Chondrocyte (in vitro differentiated cells): ENCODE measurements around the gene MGAM2. TPM values are rescaled to one million over a fixed set of nuclear protein-coding genes. Genes with fewer than 3 reads are reported as not detected.

Source experiments
- DNase-seq: peaks from one replicate; pipeline ENCODE4 v3.0.0; 2021; ENCODE audit warnings: mixed read lengths, low spot score
- H3K27ac Mint-ChIP-seq: one replicate; pipeline ENCODE4 v1.8.0; 2021; ENCODE audit warnings: mild to moderate bottlenecking, moderate library complexity, mixed read lengths; ENCODE audit not compliant: unreplicated experiment
- H3K27me3 Mint-ChIP-seq: 2 replicates; pipeline ENCODE4 v1.8.0; 2021; ENCODE audit warnings: low read depth, mixed read lengths
- H3K36me3 Mint-ChIP-seq: 2 replicates; pipeline ENCODE4 v1.8.0; 2021; ENCODE audit warnings: low read depth, mixed read lengths
- H3K4me1 Mint-ChIP-seq: 2 replicates; pipeline ENCODE4 v1.8.0; 2021; ENCODE audit warnings: low read depth, mild to moderate bottlenecking, mixed read lengths
- H3K4me3 Mint-ChIP-seq: one replicate; pipeline ENCODE4 v1.8.0; 2021; ENCODE audit warnings: mild to moderate bottlenecking, moderate library complexity, mixed read lengths; ENCODE audit not compliant: unreplicated experiment
- H3K9me3 Mint-ChIP-seq: 2 replicates; pipeline ENCODE4 v1.8.0; 2021; ENCODE audit warnings: low read depth, mixed read lengths
- CTCF ChIP-seq: fragments of 200-600 bp; sonication (generic); IDR thresholded peaks from 2 replicates; pipeline ENCODE4 v1.5.0; 2021; ENCODE audit warnings: antibody characterized with exemption, mild to moderate bottlenecking, moderate library complexity
- total RNA-seq: library from RNA; stranded (reverse); gene quantifications from 3 replicates; pipeline ENCODE4 v1.2.1, GENCODE V29; 2021

Gene MGAM2
- total RNA-seq, 1 donor from 2014 or later = not detected

GRCh38 chr7:142133731-142134148 lies 22.2 kb downstream of the MGAM2 start:
- Mint-ChIP-seq H3K27ac (no peak overlapping the region), H3K4me3 (no peak overlapping the region)

GRCh38 chr7:142134909-142135308 lies 23.4 kb downstream of the MGAM2 start:
- Mint-ChIP-seq H3K27me3 (no peaks in the 10 kb centered on the region), H3K4me3 (no peak overlapping the region), H3K4me1 (peaks cover 12% of the 10 kb centered on the region), H3K27ac (no peak overlapping the region), H3K9me3 (no peaks in the 10 kb centered on the region), H3K36me3 (no peaks in the 10 kb centered on the region)
- DNase-seq = no peak
- TF ChIP-seq CTCF = no peak

More at GRCh38 chr7:142133731-142134148, 22.2 kb downstream of the MGAM2 start:
- no peaks in the 10 kb centered on the region for H3K9me3 Mint-ChIP-seq
- no peaks in the 10 kb centered on the region for H3K27me3 Mint-ChIP-seq
- no peak for TF ChIP-seq CTCF
- H3K36me3 Mint-ChIP-seq = no peaks in the 10 kb centered on the region
- peaks cover 12% of the 10 kb centered on the region for H3K4me1 Mint-ChIP-seq
- DNase-seq = no peak

DNA sequence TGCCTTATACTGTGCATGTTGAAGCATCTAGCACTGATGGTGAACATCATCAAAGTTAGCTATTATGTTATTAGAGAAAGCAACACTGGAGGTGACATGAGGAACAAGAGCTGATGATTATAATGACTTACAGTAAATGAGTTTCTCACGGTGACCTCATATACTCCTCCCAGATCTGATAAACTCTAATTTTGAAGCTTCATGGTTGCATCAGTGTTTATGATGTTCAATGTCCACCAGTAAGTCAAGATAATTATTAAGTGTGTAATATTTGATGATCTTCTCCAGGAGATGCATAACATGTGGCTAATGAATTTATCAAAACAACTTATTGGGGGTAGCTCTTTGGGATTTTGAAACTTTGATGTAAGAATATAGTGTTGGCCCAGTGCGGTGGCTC lies 27.5 kb downstream of the MGAM2 start:
- Mint-ChIP-seq H3K4me3 (no peak overlapping the region), H3K36me3 (no peaks in the 10 kb centered on the region), H3K27ac (no peak overlapping the region), H3K9me3 (no peaks in the 10 kb centered on the region), H3K27me3 (peaks cover 4% of the 10 kb centered on the region), H3K4me1 (no peaks in the 10 kb centered on the region)
- DNase-seq = no peak
- no peak for TF ChIP-seq CTCF

GRCh38 chr7:142139597-142140400 lies 28.3 kb downstream of the MGAM2 start:
- Mint-ChIP-seq H3K4me1 (no peaks in the 10 kb centered on the region), H3K27me3 (peaks cover 4% of the 10 kb centered on the region), H3K27ac (no peak overlapping the region), H3K4me3 (no peak overlapping the region), H3K9me3 (no peaks in the 10 kb centered on the region), H3K36me3 (no peaks in the 10 kb centered on the region)
- no peak for DNase-seq
- no peak for TF ChIP-seq CTCF

DNA sequence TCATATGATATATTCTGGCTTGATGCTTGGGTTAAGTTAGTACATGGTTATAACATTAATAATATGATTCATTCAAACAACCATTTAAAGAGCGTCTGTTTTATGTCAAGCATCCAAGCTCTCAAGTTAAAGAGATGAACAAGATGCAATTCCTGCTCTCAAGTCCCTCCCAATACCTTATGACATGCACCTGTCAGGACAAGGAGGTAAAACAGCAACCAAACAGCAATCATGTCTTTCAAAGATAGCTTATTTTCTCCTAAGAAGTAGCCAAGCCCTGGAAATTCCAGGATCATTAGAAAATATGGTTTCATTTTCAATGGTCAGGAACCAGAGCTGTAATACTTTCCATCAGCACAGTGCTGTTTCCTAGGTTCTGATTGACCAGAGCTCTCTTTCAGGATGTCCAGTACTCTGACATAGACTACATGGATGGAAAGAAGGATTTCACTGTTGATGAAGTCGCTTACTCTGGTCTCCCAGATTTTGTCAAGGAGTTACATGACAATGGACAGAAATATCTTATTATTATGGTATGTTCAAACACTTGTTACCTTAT lies 29.0 kb downstream of the MGAM2 start:
- Mint-ChIP-seq H3K27ac (no peak overlapping the region), H3K27me3 (peaks cover 11% of the 10 kb centered on the region), H3K36me3 (no peaks in the 10 kb centered on the region), H3K4me1 (no peaks in the 10 kb centered on the region), H3K4me3 (no peak overlapping the region), H3K9me3 (no peaks in the 10 kb centered on the region)
- no peak for TF ChIP-seq CTCF
- no peak for DNase-seq
